Testis (tissue), 3 donors: ENCODE results near the gene PRKX. TPM values are rescaled to one million over a fixed set of nuclear protein-coding genes. Genes with fewer than 3 reads are reported as not detected.
"Not testable (repeated sequence)": the region's sequence is repeated elsewhere in the genome, so short reads cannot be mapped to it uniquely, and the experiment has no call there.

ENCODE experiments used
- DNase-seq: peaks from one replicate; pipeline ENCODE4 v3.0.0-alpha.2; 2019
- H3K27ac ChIP-seq, 2 donors: fragments of 200-600 bp; sonication (generic); one replicate each; pipeline ENCODE4 v1.5.1; 2019
- H3K27me3 ChIP-seq: fragments of 200-600 bp; sonication (generic); one replicate; pipeline ENCODE4 v1.5.1; 2019
- H3K36me3 ChIP-seq: fragments of 200-600 bp; sonication (generic); one replicate; pipeline ENCODE4 v1.5.1; 2017; ENCODE audit warnings: low read depth; ENCODE audit errors: missing control alignments
- H3K4me1 ChIP-seq: fragments of 200-600 bp; sonication (generic); one replicate; pipeline ENCODE4 v1.5.1; 2019
- H3K4me3 ChIP-seq, 2 donors: fragments of 200-600 bp; sonication (generic); one replicate each; pipeline ENCODE4 v1.5.1; 2017 to 2019
- H3K9me3 ChIP-seq: fragments of 200-600 bp; sonication (generic); one replicate; pipeline ENCODE4 v1.5.1; 2017
- CTCF ChIP-seq, 3 experiments: fragments of 450-650 bp in 2 of 3; fragments of 200-600 bp in 1 of 3; sonication (generic) in 1 of 3; IDR thresholded peaks; one replicate each; pipeline ENCODE4 v1.5.1; 2016 to 2019; ENCODE audit warnings: antibody characterized with exemption in 3 of 3, mild to moderate bottlenecking in 2 of 3, moderate library complexity in 1 of 3
- POLR2A ChIP-seq: fragments of 450-650 bp; IDR thresholded peaks from one replicate; pipeline ENCODE4 v1.6.1; 2017; ENCODE audit warnings: antibody characterized with exemption, mild to moderate bottlenecking, moderate library complexity
- WGBS, 2 donors: methylation state at CpG; one replicate each; pipeline ENCODE4 v1.1.5; 2018; 5-methylcytosine and 5-hydroxymethylcytosine counted together
- intact Hi-C: fragments of 100-400 bp; cut with DNase I; formaldehyde crosslinking; loops from one replicate; pipeline ENCODE4 v1.15.1; 2023; ENCODE audit warnings: low total_unique reads
- polyA plus RNA-seq: library from polyadenylated mRNA; stranded (reverse); fragments of 350-450 nt; fragmentation: Illumina TruSeq; extraction: RNeasy Lipid Tissue Mini Kit (QIAGEN cat#74804); gene quantifications from one replicate; pipeline ENCODE4 v1.2.3, GENCODE V29; 2014; ENCODE audit warnings: low read depth, low replicate concordance; ENCODE audit not compliant: insufficient read depth
- total RNA-seq, 2 donors: library from RNA; depleted of rRNA; stranded (reverse); fragments of >200 nt; gene quantifications; one replicate each; pipeline ENCODE4 v1.2.3, GENCODE V29; 2016

PRKX gene
- total and polyA plus RNA-seq, 3 donors from 2014 or later: 19.2 to 40.1 (median 39.9) TPM

GRCh38 chrX:3743801-3744439, 30.5 kb upstream of the PRKX start:
- no peak for TF ChIP-seq CTCF (IDR thresholded peaks at IDR 0.05)
- TF ChIP-seq POLR2A: no peak
- Histone ChIP-seq H3K9me3 (no peaks in the 10 kb centered on the region), H3K27ac (no peak overlapping the region), H3K36me3 (no peaks in the 10 kb centered on the region), H3K4me1 (no peaks in the 10 kb centered on the region), H3K27me3 (no peaks in the 10 kb centered on the region), H3K4me3 (no peak overlapping the region)
- no peak for DNase-seq
- 62 to 65% methylated on average over 8 of the region's 8 CpGs for WGBS, 2 donors
- intact Hi-C loops: no loop called here

- 90% methylated on average over 8 of the region's 8 CpGs for WGBS, 2 donors
- intact Hi-C loops, H3K4me1 ChIP-seq: not testable (repeated sequence)
These were observed 27.5 kb upstream of the PRKX start for GRCh38 chrX:3740946-3741345.

GRCh38 chrX:3738509-3738908, 25.1 kb upstream of the PRKX start:
- no peak overlapping the region for H3K27ac ChIP-seq
- H3K4me3 ChIP-seq: no peak overlapping the region
- H3K27me3 ChIP-seq: no peaks in the 10 kb centered on the region
- no peak for DNase-seq
- H3K4me1 ChIP-seq: no peaks in the 10 kb centered on the region
- H3K9me3 ChIP-seq: no peaks in the 10 kb centered on the region
- TF ChIP-seq CTCF (IDR thresholded peaks at IDR 0.05): no peak
- TF ChIP-seq POLR2A: no peak
- intact Hi-C loops: no loop called here
- H3K36me3 ChIP-seq: no peaks in the 10 kb centered on the region

More at GRCh38 chrX:3740946-3741345, 27.5 kb upstream of the PRKX start:
- DNase-seq, H3K9me3 ChIP-seq, H3K4me3 ChIP-seq, H3K36me3 ChIP-seq, H3K27me3 ChIP-seq, H3K27ac ChIP-seq: not testable (repeated sequence)

GRCh38 chrX:3736536-3736935, 23.1 kb upstream of the PRKX start:
- H3K27me3 ChIP-seq, H3K4me3 ChIP-seq, H3K9me3 ChIP-seq, H3K4me1 ChIP-seq, DNase-seq, intact Hi-C loops, H3K36me3 ChIP-seq, H3K27ac ChIP-seq: not testable (repeated sequence)
- WGBS, 2 donors: 71 to 75% methylated on average over 11 of the region's 11 CpGs

GRCh38 chrX:3735891-3736290, 22.4 kb upstream of the PRKX start:
- intact Hi-C loops, H3K9me3 ChIP-seq, H3K27ac ChIP-seq, DNase-seq, H3K4me3 ChIP-seq, H3K36me3 ChIP-seq, H3K27me3 ChIP-seq, H3K4me1 ChIP-seq: not testable (repeated sequence)
- 38 to 54% methylated on average over 1 to 5 of the region's 6 CpGs for WGBS, 2 donors

- intact Hi-C loops, H3K27me3 ChIP-seq, H3K4me3 ChIP-seq, H3K9me3 ChIP-seq, DNase-seq, H3K27ac ChIP-seq, H3K36me3 ChIP-seq, H3K4me1 ChIP-seq: not testable (repeated sequence)
- 80 to 87% methylated on average over 3 to 4 of the region's 4 CpGs for WGBS, 2 donors
These were observed 21.0 kb upstream of the PRKX start for GRCh38 chrX:3734456-3734855.

- H3K27me3 ChIP-seq: no peaks in the 10 kb centered on the region
These were observed 19.6 kb upstream of the PRKX start for GRCh38 chrX:3733043-3733430.

GRCh38 chrX:3732326-3733042, 19.0 kb upstream of the PRKX start:
- H3K27me3 ChIP-seq, H3K9me3 ChIP-seq, H3K4me1 ChIP-seq, DNase-seq, H3K36me3 ChIP-seq, intact Hi-C loops, H3K4me3 ChIP-seq, H3K27ac ChIP-seq: not testable (repeated sequence)
- WGBS, 2 donors: 80 to 90% methylated on average over 11 to 15 of the region's 15 CpGs

More at GRCh38 chrX:3733043-3733430, 19.6 kb upstream of the PRKX start:
- H3K9me3 ChIP-seq: no peaks in the 10 kb centered on the region
- TF ChIP-seq POLR2A (no peak), CTCF (IDR thresholded peaks at IDR 0.05) (no peak)
- 83 to 100% methylated on average over 1 to 6 of the region's 7 CpGs for WGBS, 2 donors
- intact Hi-C loops: no loop called here
- H3K27ac ChIP-seq: no peak overlapping the region
- H3K4me3 ChIP-seq: no peak overlapping the region
- no peaks in the 10 kb centered on the region for H3K36me3 ChIP-seq
- no peaks in the 10 kb centered on the region for H3K4me1 ChIP-seq
- no peak for DNase-seq
